Thyroid gland (tissue), 4 donors: ENCODE results near the gene MICAL3. TPM values are rescaled to one million over a fixed set of nuclear protein-coding genes. Genes with fewer than 3 reads are reported as not detected.

ENCODE experiments used
- DNase-seq, 2 donors: peaks; one replicate each; pipeline ENCODE4 v3.0.0-alpha.2; 2019
- H3K27ac ChIP-seq, 3 donors: fragments of 200-600 bp; sonication (generic); 1 replicate in 2 of 3; 2 replicates in 1 of 3; pipeline ENCODE4 v1.5.1; 2016 to 2019; ENCODE audit warnings: mild to moderate bottlenecking in 1 of 3, moderate library complexity in 1 of 3
- H3K27me3 ChIP-seq: fragments of 200-600 bp; sonication (generic); one replicate; pipeline ENCODE4 v1.5.1; 2019
- H3K36me3 ChIP-seq, 2 donors: fragments of 200-600 bp; sonication (generic); one replicate each; pipeline ENCODE4 v1.5.1; 2016 to 2019
- H3K4me1 ChIP-seq, 2 donors: fragments of 200-600 bp; sonication (generic); one replicate each; pipeline ENCODE4 v1.5.1; 2017 to 2019
- H3K4me3 ChIP-seq, 3 donors: fragments of 200-600 bp; sonication (generic); replicated peaks in 1 of 3; 1 replicate in 2 of 3; 2 replicates in 1 of 3; pipeline ENCODE4 v1.5.1; 2016; ENCODE audit warnings: mild to moderate bottlenecking in 1 of 3
- H3K9me3 ChIP-seq: fragments of 200-600 bp; sonication (generic); one replicate; pipeline ENCODE4 v1.5.1; 2017
- CTCF ChIP-seq, 6 experiments: fragments of 200-600 bp in 3 of 6; fragments of 450-650 bp in 3 of 6; sonication (generic) in 3 of 6; IDR thresholded peaks; one replicate each; pipeline ENCODE4 v1.5.1; 2016 to 2019; ENCODE audit warnings: antibody characterized with exemption in 6 of 6, mild to moderate bottlenecking in 2 of 6, inconsistent platforms in 1 of 6, moderate library complexity in 1 of 6
- POLR2A ChIP-seq, 2 donors: fragments of 450-650 bp; IDR thresholded peaks; one replicate each; pipeline ENCODE4 v1.6.1; 2017; ENCODE audit warnings: antibody characterized with exemption in 2 of 2, mild to moderate bottlenecking in 2 of 2, moderate library complexity in 1 of 2
- WGBS, 2 donors: methylation state at CpG; one replicate each; pipeline ENCODE4 v1.1.5; 2017; 5-methylcytosine and 5-hydroxymethylcytosine counted together
- intact Hi-C: fragments of 100-400 bp; cut with DNase I; formaldehyde crosslinking; loops from one replicate; pipeline ENCODE4 v1.15.1; 2023
- total RNA-seq, 4 donors: library from RNA; depleted of rRNA; stranded (reverse); fragments of >200 nt; gene quantifications; one replicate each; pipeline ENCODE4 v1.2.3, GENCODE V29; 2016

The MICAL3 gene
- total RNA-seq, 4 donors from 2014 or later = 31.8 to 53.8 (median 43.6) TPM

- intact Hi-C loops = no loop called here
- Histone ChIP-seq H3K27me3 (no peaks in the 10 kb centered on the region), H3K4me1 (peaks cover 39 to 44% of the 10 kb centered on the region in 2 donors), H3K36me3 (no peaks in the 10 kb centered on the region), H3K4me3 (no peak overlapping the region), H3K9me3 (no peaks in the 10 kb centered on the region), H3K27ac (peak overlapping the region; percentile 70 to 83 (median 70))
- DNase-seq = peak; percentile 56 to 59
- TF ChIP-seq CTCF (IDR thresholded peaks at IDR 0.05) (no peak), POLR2A (IDR thresholded peaks at IDR 0.05) (no peak)
- whole genome bisulfite sequencing, 2 donors = 70 to 74% methylated on average over 13 to 16 of the region's 16 CpGs
Measured at GRCh38 chr22:17972385-17973191, 51.8 kb downstream of the MICAL3 start.

- 54 to 75% methylated on average over 8 to 9 of the region's 9 CpGs for WGBS, 2 donors
- TF ChIP-seq POLR2A (IDR thresholded peaks at IDR 0.05) = no peak
- TF ChIP-seq CTCF (IDR thresholded peaks at IDR 0.05) = no peak
- no peaks in the 10 kb centered on the region for H3K9me3 ChIP-seq
- H3K27me3 ChIP-seq = no peaks in the 10 kb centered on the region
- intact Hi-C loops = no loop called here
- DNase-seq = no peak
- no peak overlapping the region for H3K4me3 ChIP-seq
- H3K4me1 ChIP-seq = peaks cover 48 to 53% of the 10 kb centered on the region in 2 donors
- peak overlapping the region; percentile 70 to 83 (median 70) for H3K27ac ChIP-seq
- no peaks in the 10 kb centered on the region for H3K36me3 ChIP-seq
Measured at GRCh38 chr22:17971711-17972110, 52.6 kb downstream of the MICAL3 start.

GRCh38 chr22:17970201-17970708 is 54.1 kb downstream of the MICAL3 start:
- WGBS, 2 donors = 90 to 93% methylated on average over 9 to 10 of the region's 10 CpGs

DNA sequence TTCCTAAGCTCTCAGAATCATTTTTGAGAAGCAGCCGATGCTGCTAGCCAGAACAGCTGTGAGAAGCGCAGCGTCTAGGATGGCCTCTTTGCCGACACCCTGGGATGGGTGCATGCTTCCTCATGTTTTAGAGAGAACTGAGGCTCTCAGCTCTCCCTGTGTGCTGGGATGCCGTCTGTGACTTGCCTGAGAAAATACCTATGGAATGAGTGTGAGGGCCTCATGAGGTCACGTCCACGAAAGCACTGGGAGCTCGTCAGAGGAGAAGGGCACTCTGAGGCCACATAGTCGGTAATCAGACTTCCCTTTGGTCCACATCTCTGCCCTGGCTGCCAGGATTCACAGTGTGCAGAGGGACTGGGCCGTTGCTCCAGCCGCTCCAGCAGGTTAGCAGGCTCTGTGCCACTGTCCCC is 54.7 kb downstream of the MICAL3 start:
- no peaks in the 10 kb centered on the region for H3K9me3 ChIP-seq
- 82 to 93% methylated on average over 7 to 10 of the region's 11 CpGs for WGBS, 2 donors
- H3K4me3 ChIP-seq = no peak overlapping the region
- intact Hi-C loops = no loop called here
- no peak for DNase-seq
- TF ChIP-seq CTCF (IDR thresholded peaks at IDR 0.05) (no peak), POLR2A (IDR thresholded peaks at IDR 0.05) (no peak)
- no peaks in the 10 kb centered on the region for H3K27me3 ChIP-seq
- H3K4me1 ChIP-seq = peaks cover 68 to 73% of the 10 kb centered on the region in 2 donors
- peak overlapping the region in 1 of 3 donors; percentile 83 for H3K27ac ChIP-seq
- no peaks in the 10 kb centered on the region for H3K36me3 ChIP-seq

More at GRCh38 chr22:17970201-17970708, 54.1 kb downstream of the MICAL3 start:
- Histone ChIP-seq H3K27me3 (no peaks in the 10 kb centered on the region), H3K27ac (peak overlapping the region in 1 of 3 donors; percentile 83), H3K36me3 (no peaks in the 10 kb centered on the region), H3K4me1 (peaks cover 63 to 68% of the 10 kb centered on the region in 2 donors), H3K9me3 (no peaks in the 10 kb centered on the region), H3K4me3 (no peak overlapping the region)
- no peak for TF ChIP-seq POLR2A (IDR thresholded peaks at IDR 0.05)
- TF ChIP-seq CTCF (IDR thresholded peaks at IDR 0.05) = no peak
- intact Hi-C loops = no loop called here
- no peak for DNase-seq

GRCh38 chr22:17968126-17968525 is 56.2 kb downstream of the MICAL3 start:
- TF ChIP-seq CTCF (IDR thresholded peaks at IDR 0.05) (no peak), POLR2A (IDR thresholded peaks at IDR 0.05) (peak in 1 of 2 donors; percentile 68)
- Histone ChIP-seq H3K27me3 (no peaks in the 10 kb centered on the region), H3K9me3 (no peaks in the 10 kb centered on the region), H3K36me3 (no peaks in the 10 kb centered on the region), H3K4me3 (no peak overlapping the region), H3K27ac (peak overlapping the region; percentile 56 to 92 (median 59)), H3K4me1 (peaks cover 73 to 82% of the 10 kb centered on the region in 2 donors)
- WGBS, 2 donors = 61 to 63% methylated on average over 12 of the region's 12 CpGs
- intact Hi-C loops = no loop called here
- peak; percentile 82 to 88 for DNase-seq
